DND-41 (cell line): Measurements from ENCODE around the gene SMCO2.

Source experiments
- ATAC-seq: fragments of 200-7000 bp; cut with Tn5 transposase; 3 replicates; pipeline ENCODE4 v1.9.1; 2021; ENCODE audit warnings: low read depth; ENCODE audit not compliant: insufficient read depth
- DNase-seq: peaks from one replicate; pipeline ENCODE4 v3.0.0-alpha.2; 2020
- H2AFZ ChIP-seq: 2 replicates; pipeline ENCODE4 v1.6.0; 2012; ENCODE audit warnings: low read depth, low read length
- H3K27ac ChIP-seq: 2 replicates; pipeline ENCODE4 v1.5.1; 2012; ENCODE audit warnings: low read length, inconsistent platforms
- H3K27me3 ChIP-seq: fragments of 200-600 bp; sonication (generic); 2 replicates; pipeline ENCODE4 v1.6.0; 2012; ENCODE audit warnings: low read length, mild to moderate bottlenecking, inconsistent platforms; ENCODE audit not compliant: insufficient read depth, poor library complexity
- H3K36me3 ChIP-seq: 2 replicates; pipeline ENCODE4 v1.5.1; 2012; ENCODE audit warnings: low read length, inconsistent platforms; ENCODE audit not compliant: insufficient read depth
- H3K4me1 ChIP-seq: 2 replicates; pipeline ENCODE4 v1.5.1; 2012; ENCODE audit warnings: mild to moderate bottlenecking, low read length; ENCODE audit not compliant: insufficient read depth
- H3K4me2 ChIP-seq: 2 replicates; pipeline ENCODE4 v1.6.0; 2012; ENCODE audit warnings: mild to moderate bottlenecking, moderate library complexity, low read length, inconsistent platforms; ENCODE audit not compliant: insufficient read depth
- H3K4me3 ChIP-seq, 2 experiments: fragments of 200-600 bp in 1 of 2; shearing (Covaris generic) in 1 of 2; 2 replicates each; pipeline ENCODE4 v1.5.1; 2012 to 2016; ENCODE audit warnings: inconsistent platforms in 2 of 2, low read length in 2 of 2, mild to moderate bottlenecking in 2 of 2, low read depth in 1 of 2, moderate library complexity in 1 of 2
- H3K79me2 ChIP-seq: 2 replicates; pipeline ENCODE4 v1.6.0; 2012; ENCODE audit warnings: low read length, inconsistent platforms; ENCODE audit not compliant: insufficient read depth
- H3K9ac ChIP-seq: 2 replicates; pipeline ENCODE4 v1.6.0; 2012; ENCODE audit warnings: low read depth, mild to moderate bottlenecking, inconsistent platforms, low read length, moderate library complexity
- H3K9me3 ChIP-seq: 2 replicates; pipeline ENCODE4 v1.5.1; 2012; ENCODE audit warnings: low read length, moderate library complexity, mild to moderate bottlenecking, inconsistent platforms; ENCODE audit not compliant: insufficient read depth, severe bottlenecking
- H4K20me1 ChIP-seq: 2 replicates; pipeline ENCODE4 v1.6.0; 2012; ENCODE audit warnings: low read length; ENCODE audit not compliant: insufficient read depth
- CTCF ChIP-seq: IDR thresholded peaks from 2 replicates; pipeline ENCODE4 v1.5.1; 2012; ENCODE audit warnings: borderline replicate concordance, low read length, moderate library complexity, mild to moderate bottlenecking; ENCODE audit not compliant: poor library complexity, severe bottlenecking; ENCODE audit errors: extremely low read depth
- EZH2 ChIP-seq: IDR thresholded peaks from 3 replicates; pipeline ENCODE4 v1.6.1; 2012; ENCODE audit warnings: borderline replicate concordance, low read depth, mild to moderate bottlenecking, moderate library complexity, low read length, inconsistent platforms; ENCODE audit not compliant: severe bottlenecking

SMCO2 gene

GRCh38 chr12:27528788-27529187, 82.3 kb downstream of the SMCO2 start:
- H3K27ac ChIP-seq = no peak overlapping the region
- H3K4me2 ChIP-seq = no peak overlapping the region
- H3K4me1 ChIP-seq = peaks cover 13% of the 10 kb centered on the region
- H3K79me2 ChIP-seq = no peaks in the 10 kb centered on the region
- ATAC-seq (no peak), DNase-seq (no peak)
- no peak overlapping the region for H3K4me3 ChIP-seq
- H2AFZ ChIP-seq = no peak overlapping the region
- no peak overlapping the region for H3K9ac ChIP-seq
- H3K27me3 ChIP-seq = no peaks in the 10 kb centered on the region
- H3K36me3 ChIP-seq = no peaks in the 10 kb centered on the region
- no peaks in the 10 kb centered on the region for H4K20me1 ChIP-seq
- no peak for TF ChIP-seq EZH2
- TF ChIP-seq CTCF = no peak
- no peaks in the 10 kb centered on the region for H3K9me3 ChIP-seq

DNA sequence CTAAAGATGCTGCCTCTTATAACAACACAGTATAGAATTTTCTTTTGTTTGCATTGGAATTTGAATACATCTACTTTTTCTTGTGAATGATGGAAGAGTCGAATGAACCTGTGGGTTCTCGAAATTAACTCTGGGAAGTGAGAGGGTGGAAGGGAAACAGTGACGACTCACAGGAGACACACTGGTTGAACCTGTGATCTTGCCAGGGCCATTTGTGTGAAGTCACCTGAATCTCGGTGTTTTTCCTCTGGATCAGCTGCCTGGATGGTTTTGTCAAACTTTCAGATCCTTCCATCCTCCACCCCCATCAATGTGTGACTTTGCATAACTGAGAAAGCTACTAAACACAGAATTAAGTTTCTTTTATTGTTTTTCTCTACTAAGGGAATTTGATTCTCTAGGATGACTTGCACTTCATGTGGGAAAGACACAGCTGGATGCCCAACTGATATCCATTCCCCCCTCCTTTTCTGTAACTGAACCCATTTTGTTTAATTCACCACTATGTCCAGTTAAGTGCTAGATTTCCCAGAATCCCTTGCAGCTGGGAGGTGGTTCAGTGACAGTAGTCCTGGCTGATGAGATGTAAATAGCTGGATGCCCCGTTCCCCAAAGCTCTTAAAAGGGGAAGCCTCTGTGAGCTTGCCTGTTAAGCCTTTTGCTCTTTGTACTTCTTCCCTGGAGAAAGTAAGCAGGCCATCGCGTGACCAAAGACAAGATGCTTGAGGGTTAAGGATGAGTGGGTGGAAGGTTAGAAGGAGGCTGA, 83.8 kb downstream of the SMCO2 start:
- Histone ChIP-seq H3K4me3 (no peak overlapping the region), H3K4me2 (no peak overlapping the region), H2AFZ (no peak overlapping the region), H3K9ac (no peak overlapping the region), H4K20me1 (no peaks in the 10 kb centered on the region), H3K4me1 (peaks cover 19% of the 10 kb centered on the region), H3K27ac (no peak overlapping the region), H3K79me2 (no peaks in the 10 kb centered on the region), H3K27me3 (no peaks in the 10 kb centered on the region), H3K36me3 (no peaks in the 10 kb centered on the region), H3K9me3 (no peaks in the 10 kb centered on the region)
- TF ChIP-seq CTCF (no peak), EZH2 (no peak)
- no peak for DNase-seq
- ATAC-seq = no peak

GRCh38 chr12:27531896-27532295, 85.4 kb downstream of the SMCO2 start:
- TF ChIP-seq CTCF (no peak), EZH2 (no peak)
- Histone ChIP-seq H3K27ac (no peak overlapping the region), H3K9me3 (no peaks in the 10 kb centered on the region), H3K27me3 (no peaks in the 10 kb centered on the region), H3K36me3 (no peaks in the 10 kb centered on the region), H3K79me2 (no peaks in the 10 kb centered on the region), H3K4me1 (peaks cover 27% of the 10 kb centered on the region), H4K20me1 (no peaks in the 10 kb centered on the region), H3K4me3 (no peak overlapping the region), H2AFZ (no peak overlapping the region), H3K9ac (no peak overlapping the region), H3K4me2 (no peak overlapping the region)
- ATAC-seq = no peak
- DNase-seq = no peak
